Suprapubic skin (tissue), 4 donors: ENCODE results near the gene PPP1CC. TPM values are rescaled to one million over a fixed set of nuclear protein-coding genes. Genes with fewer than 3 reads are reported as not detected.
"Not testable (repeated sequence)": the region's sequence is repeated elsewhere in the genome, so short reads cannot be mapped to it uniquely, and the experiment has no call there.

Experiments
- DNase-seq, 2 donors: peaks; one replicate each; pipeline ENCODE4 v3.0.0-alpha.2; 2019; ENCODE audit warnings: low spot score in 2 of 2
- H3K27ac ChIP-seq: fragments of 200-600 bp; sonication (generic); one replicate; pipeline ENCODE4 v1.5.1; 2019
- H3K27me3 ChIP-seq: fragments of 200-600 bp; sonication (generic); one replicate; pipeline ENCODE4 v1.5.1; 2019
- H3K36me3 ChIP-seq: fragments of 200-600 bp; sonication (generic); one replicate; pipeline ENCODE4 v1.5.1; 2019
- H3K4me1 ChIP-seq: fragments of 200-600 bp; sonication (generic); one replicate; pipeline ENCODE4 v1.5.1; 2019
- H3K4me3 ChIP-seq: fragments of 200-600 bp; sonication (generic); one replicate; pipeline ENCODE4 v1.5.1; 2019; ENCODE audit warnings: mild to moderate bottlenecking
- H3K9me3 ChIP-seq: fragments of 200-600 bp; sonication (generic); one replicate; pipeline ENCODE4 v1.5.1; 2019
- EP300 ChIP-seq: sonication (generic); formaldehyde crosslinking; IDR thresholded peaks from one replicate; pipeline ENCODE4 v1.6.1; 2017; ENCODE audit warnings: antibody characterized with exemption
- POLR2A ChIP-seq, 2 donors: fragments of 450-650 bp; IDR thresholded peaks; one replicate each; pipeline ENCODE4 v1.6.1; 2017; ENCODE audit warnings: antibody characterized with exemption in 2 of 2, mild to moderate bottlenecking in 2 of 2, moderate library complexity in 2 of 2
- POLR2AphosphoS5 ChIP-seq, 3 donors: sonication (generic); formaldehyde crosslinking; IDR thresholded peaks; one replicate each; pipeline ENCODE4 v1.6.1; 2017; ENCODE audit warnings: antibody characterized with exemption in 3 of 3
- WGBS: methylation state at CpG from one replicate; pipeline ENCODE4 v1.1.5; 2018; 5-methylcytosine and 5-hydroxymethylcytosine counted together
- total RNA-seq, 4 donors: library from RNA; depleted of rRNA; stranded (reverse); fragments of >200 nt; gene quantifications; one replicate each; pipeline ENCODE4 v1.1.0, GENCODE V29; 2016
- TF ChIP-seq, protein P1 (sequence below), 2 donors: fragments of 200-600 bp in 1 of 2; fragments of 450-650 bp in 1 of 2; sonication (generic) in 1 of 2; IDR thresholded peaks; one replicate each; pipeline ENCODE4 v1.5.1; 2016 to 2019; ENCODE audit warnings: antibody characterized with exemption in 2 of 2, mild to moderate bottlenecking in 1 of 2, moderate library complexity in 1 of 2

PPP1CC gene
- total RNA-seq, 4 donors from 2014 or later, result 83.6 to 107 (median 100) TPM

DNA sequence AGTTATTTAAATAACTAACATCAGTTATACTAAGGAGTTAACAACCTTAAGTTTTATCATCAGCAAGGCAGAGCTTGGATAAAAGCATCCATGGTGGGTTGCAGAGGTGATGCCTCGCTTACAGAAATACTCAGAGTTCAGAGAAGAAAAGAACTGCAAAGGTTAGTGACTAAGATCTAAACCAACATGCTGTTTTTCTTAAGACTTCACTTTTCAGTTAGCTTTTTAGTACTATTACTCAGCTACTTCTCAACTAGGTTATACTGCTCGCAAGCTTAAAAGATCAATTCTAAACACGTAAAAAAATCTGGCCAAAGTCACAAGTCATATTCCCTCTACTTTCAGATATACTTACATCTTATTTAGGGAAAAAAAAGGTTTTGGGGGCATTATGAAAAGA, 2.8 kb downstream of the PPP1CC start:
- WGBS, result 58% methylated on average over 3 of the region's 3 CpGs
- Histone ChIP-seq H3K9me3 (no peaks in the 10 kb centered on the region), H3K4me1 (peaks cover 56% of the 10 kb centered on the region), H3K27me3 (no peaks in the 10 kb centered on the region), H3K4me3 (peak overlapping the region; percentile 86), H3K36me3 (no peaks in the 10 kb centered on the region), H3K27ac (no peak overlapping the region)
- TF ChIP-seq POLR2A (IDR thresholded peaks at IDR 0.05) (no peak), EP300 (no peak), POLR2AphosphoS5 (IDR thresholded peaks at IDR 0.05) (no peak)
- TF ChIP-seq, protein P1, sequence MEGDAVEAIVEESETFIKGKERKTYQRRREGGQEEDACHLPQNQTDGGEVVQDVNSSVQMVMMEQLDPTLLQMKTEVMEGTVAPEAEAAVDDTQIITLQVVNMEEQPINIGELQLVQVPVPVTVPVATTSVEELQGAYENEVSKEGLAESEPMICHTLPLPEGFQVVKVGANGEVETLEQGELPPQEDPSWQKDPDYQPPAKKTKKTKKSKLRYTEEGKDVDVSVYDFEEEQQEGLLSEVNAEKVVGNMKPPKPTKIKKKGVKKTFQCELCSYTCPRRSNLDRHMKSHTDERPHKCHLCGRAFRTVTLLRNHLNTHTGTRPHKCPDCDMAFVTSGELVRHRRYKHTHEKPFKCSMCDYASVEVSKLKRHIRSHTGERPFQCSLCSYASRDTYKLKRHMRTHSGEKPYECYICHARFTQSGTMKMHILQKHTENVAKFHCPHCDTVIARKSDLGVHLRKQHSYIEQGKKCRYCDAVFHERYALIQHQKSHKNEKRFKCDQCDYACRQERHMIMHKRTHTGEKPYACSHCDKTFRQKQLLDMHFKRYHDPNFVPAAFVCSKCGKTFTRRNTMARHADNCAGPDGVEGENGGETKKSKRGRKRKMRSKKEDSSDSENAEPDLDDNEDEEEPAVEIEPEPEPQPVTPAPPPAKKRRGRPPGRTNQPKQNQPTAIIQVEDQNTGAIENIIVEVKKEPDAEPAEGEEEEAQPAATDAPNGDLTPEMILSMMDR (IDR thresholded peaks at IDR 0.05), result no peak
- DNase-seq, result no peak

DNA sequence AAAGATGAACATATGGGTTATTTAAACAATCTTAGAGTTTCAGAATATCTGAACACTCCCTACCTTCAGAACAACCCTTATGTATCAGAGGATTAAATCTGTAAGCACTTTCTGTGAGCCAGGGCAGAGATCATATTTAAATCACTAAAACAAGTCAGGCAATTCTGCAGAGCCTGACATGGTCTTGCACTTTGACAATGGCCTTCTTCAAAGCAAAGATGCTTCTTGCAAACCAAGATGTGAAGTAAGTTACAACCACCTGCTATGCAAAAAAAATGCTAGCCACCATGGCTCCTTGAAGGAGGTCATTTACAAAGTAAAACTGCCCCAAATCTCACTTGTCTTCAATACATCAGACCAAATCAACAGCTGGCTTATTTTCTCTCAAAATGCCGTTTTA, 3.2 kb downstream of the PPP1CC start:
- H3K27ac ChIP-seq, result no peak overlapping the region
- no peaks in the 10 kb centered on the region for H3K27me3 ChIP-seq

DNA sequence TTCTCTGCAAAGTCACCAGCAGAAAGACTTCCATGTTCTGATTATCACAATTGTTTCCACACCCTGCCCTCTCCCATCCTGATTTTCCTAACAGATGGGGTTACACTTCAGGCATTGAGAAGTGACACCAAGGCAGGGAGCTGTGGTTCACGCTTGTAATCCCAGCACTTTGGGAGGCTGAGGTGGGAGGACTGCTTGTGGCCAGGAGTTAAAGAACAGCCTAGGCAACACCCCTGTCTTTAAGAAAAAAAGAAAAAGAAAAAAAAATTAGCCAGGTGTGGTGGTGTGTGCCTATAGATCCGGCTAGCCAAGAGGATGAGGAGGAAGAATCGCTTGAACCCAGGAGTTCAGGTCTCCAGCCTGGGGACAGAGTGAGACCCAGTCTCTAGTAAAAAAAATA, 5.2 kb downstream of the PPP1CC start:
- Histone ChIP-seq H3K4me3 (no peak overlapping the region), H3K36me3 (no peaks in the 10 kb centered on the region), H3K27ac (no peak overlapping the region), H3K27me3 (no peaks in the 10 kb centered on the region), H3K9me3 (no peaks in the 10 kb centered on the region), H3K4me1 (peaks cover 54% of the 10 kb centered on the region)
- TF ChIP-seq POLR2AphosphoS5 (IDR thresholded peaks at IDR 0.05) (no peak), EP300 (no peak), POLR2A (IDR thresholded peaks at IDR 0.05) (no peak)
- TF ChIP-seq, protein P1 (IDR thresholded peaks at IDR 0.05), result no peak
- WGBS, result 63% methylated on average over 3 of the region's 3 CpGs
- no peak for DNase-seq

More for the DNA sequence above, 3.2 kb downstream of the PPP1CC start:
- no peak for DNase-seq
- Histone ChIP-seq H3K4me3 (peak overlapping the region; percentile 86), H3K9me3 (no peaks in the 10 kb centered on the region), H3K4me1 (peaks cover 52% of the 10 kb centered on the region), H3K36me3 (no peaks in the 10 kb centered on the region)
- WGBS, result 15% methylated on average over 1 of the region's 1 CpG
- TF ChIP-seq, protein P1 (IDR thresholded peaks at IDR 0.05), result no peak
- no peak for TF ChIP-seq EP300
- no peak for TF ChIP-seq POLR2A (IDR thresholded peaks at IDR 0.05)
- TF ChIP-seq POLR2AphosphoS5 (IDR thresholded peaks at IDR 0.05), result no peak

DNA sequence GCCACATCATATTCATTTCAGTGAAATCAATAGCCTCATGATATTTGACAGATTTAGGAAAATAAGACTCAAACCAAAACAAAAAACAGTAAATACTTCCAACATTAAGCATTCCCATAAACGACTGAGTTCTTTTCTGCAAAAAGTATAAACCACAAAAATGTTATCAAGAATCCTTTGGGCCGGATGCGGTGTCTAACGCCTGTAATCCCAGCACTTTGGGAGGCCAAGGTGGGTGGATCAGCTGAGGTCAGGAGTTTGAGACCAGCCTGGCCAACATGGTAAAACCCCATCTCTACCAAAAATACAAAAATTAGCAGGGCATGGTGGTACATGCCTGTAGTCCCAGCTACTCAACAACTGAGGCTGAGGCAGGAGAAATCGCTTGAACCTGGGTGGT, 5.7 kb downstream of the PPP1CC start:
- H3K27ac ChIP-seq, H3K9me3 ChIP-seq, H3K4me3 ChIP-seq, H3K27me3 ChIP-seq, H3K36me3 ChIP-seq, DNase-seq: not testable (repeated sequence)
- peaks cover 58% of the 10 kb centered on the region for H3K4me1 ChIP-seq
- 61% methylated on average over 5 of the region's 5 CpGs for WGBS

DNA sequence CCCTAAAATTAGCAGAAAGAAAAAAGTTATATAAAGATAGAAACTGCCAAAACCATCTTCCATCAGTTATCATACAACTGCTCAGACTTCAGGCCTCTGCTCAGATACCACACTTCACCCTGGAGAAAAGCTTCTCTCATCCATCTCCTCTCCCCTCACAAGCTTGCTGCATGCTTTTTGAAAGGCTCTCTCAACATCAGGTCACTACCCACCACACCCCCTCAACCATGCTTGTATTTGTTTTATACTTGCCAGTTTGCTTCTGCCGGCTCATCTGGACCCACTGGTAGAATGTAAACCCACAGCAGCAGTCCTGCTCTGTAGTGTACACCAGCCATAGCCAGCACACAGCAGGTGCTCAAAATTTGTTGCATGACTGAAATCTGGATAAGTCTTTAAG, 8.8 kb downstream of the PPP1CC start:
- Histone ChIP-seq H3K36me3 (peaks cover 30% of the 10 kb centered on the region), H3K27me3 (no peaks in the 10 kb centered on the region), H3K9me3 (no peaks in the 10 kb centered on the region), H3K4me1 (peaks cover 34% of the 10 kb centered on the region), H3K27ac (no peak overlapping the region), H3K4me3 (no peak overlapping the region)
- TF ChIP-seq EP300 (no peak), POLR2AphosphoS5 (IDR thresholded peaks at IDR 0.05) (no peak), POLR2A (IDR thresholded peaks at IDR 0.05) (no peak)
- TF ChIP-seq, protein P1 (IDR thresholded peaks at IDR 0.05), result no peak
- no peak for DNase-seq
- 66% methylated on average over 1 of the region's 1 CpG for WGBS

DNA sequence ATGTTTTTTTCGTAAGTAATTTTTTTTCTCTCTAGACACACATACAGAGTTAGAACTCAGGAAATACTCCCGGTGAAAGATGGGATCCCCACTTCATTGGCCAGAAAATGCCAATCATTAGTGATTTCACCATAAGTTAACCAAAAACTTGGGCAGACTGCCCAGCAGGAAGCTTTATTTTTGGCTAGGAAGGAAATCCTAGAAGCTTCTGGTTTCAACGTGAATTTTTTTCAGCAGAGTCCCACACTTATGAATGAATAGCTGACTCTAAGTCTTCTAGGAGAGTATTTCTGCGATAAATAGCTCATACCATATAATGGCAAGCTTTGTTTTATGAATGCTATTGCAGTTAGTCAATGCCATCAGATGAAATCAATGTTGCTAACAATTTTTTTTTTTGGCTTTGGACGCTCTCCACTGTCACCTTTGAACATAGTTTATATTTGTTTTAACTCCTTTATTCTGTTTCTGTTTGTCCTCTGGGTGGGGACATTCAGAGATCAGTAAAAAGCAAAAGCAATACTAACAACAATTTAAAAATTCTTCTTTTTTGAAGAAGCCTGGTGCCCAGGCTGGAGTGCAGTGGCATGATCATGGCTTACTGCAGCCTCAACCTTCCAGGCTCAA, 9.5 kb downstream of the PPP1CC start:
- WGBS, result 41% methylated on average over 5 of the region's 5 CpGs
- no peak for TF ChIP-seq POLR2A (IDR thresholded peaks at IDR 0.05)
- TF ChIP-seq, protein P1 (IDR thresholded peaks at IDR 0.05), result no peak
- no peak for TF ChIP-seq EP300
- TF ChIP-seq POLR2AphosphoS5 (IDR thresholded peaks at IDR 0.05), result no peak
- no peaks in the 10 kb centered on the region for H3K9me3 ChIP-seq
- no peak for DNase-seq
- H3K4me3 ChIP-seq, result no peak overlapping the region
- H3K27ac ChIP-seq, result no peak overlapping the region
- H3K36me3 ChIP-seq, result peaks cover 36% of the 10 kb centered on the region
- H3K27me3 ChIP-seq, result no peaks in the 10 kb centered on the region
- peaks cover 28% of the 10 kb centered on the region for H3K4me1 ChIP-seq
